SH-SY5Y (cell line): Measurements from ENCODE around the gene TNFAIP3.

ENCODE experiments used
- GATA2 ChIP-seq: IDR thresholded peaks from 2 replicates; pipeline ENCODE4 v1.6.1; 2011; ENCODE audit warnings: mild to moderate bottlenecking, low read depth, low read length
- GATA3 ChIP-seq: IDR thresholded peaks from 2 replicates; pipeline ENCODE4 v1.6.1; 2011; ENCODE audit warnings: low read depth, mild to moderate bottlenecking, low read length, moderate library complexity

GRCh38 chr6:137928286-137928685 is 61.2 kb downstream of the TNFAIP3 start:
- TF ChIP-seq GATA2 (no peak), GATA3 (no peak)
